Caco-2 (cell line): ENCODE measurements around the gene RNF128. TPM values are rescaled to one million over a fixed set of nuclear protein-coding genes. Genes with fewer than 3 reads are reported as not detected.
A peak's percentile ranks its signal among the peaks of the same experiment; 100 is the strongest.

Experiments used
- BruUV-seq: library from RNA; stranded (reverse); fragments of 400-500 nt; replicated peaks from 2 replicates; lab custom pipeline; 2021; lab: Mats Ljungman, UMichigan
- CTCF ChIA-PET: fragments of 300-600 bp; sonication (Branson Sonifier 250); formaldehyde crosslinking; loops from one replicate; lab custom pipeline; 2022; ENCODE audit warnings: antibody characterized with exemption; lab: Charles Lee
- POLR2A ChIA-PET: fragments of 300-600 bp; sonication (Branson Sonifier 250); formaldehyde crosslinking; loops from one replicate; lab custom pipeline; 2022; ENCODE audit warnings: antibody characterized with exemption; lab: Charles Lee
- DNase-seq, 2 experiments: peaks; one replicate each; pipeline versions ENCODE4 v3.0.0 to v3.0.0-alpha.2; 2020 to 2022
- H3K27me3 ChIP-seq: replicated peaks from 2 replicates; pipeline ENCODE4 v1.6.0; 2011; ENCODE audit warnings: low read length; ENCODE audit not compliant: control insufficient read depth, insufficient read depth
- H3K36me3 ChIP-seq: 2 replicates; pipeline ENCODE4 v1.5.1; 2011; ENCODE audit warnings: low read length; ENCODE audit not compliant: control insufficient read depth, insufficient read depth
- H3K4me1 ChIP-seq: fragments of 250-450 bp; sonication (Bioruptor Pico); 2 replicates; pipeline ENCODE4 v1.5.1; 2020; ENCODE audit warnings: mild to moderate bottlenecking
- H3K4me3 ChIP-seq: 2 replicates; pipeline ENCODE4 v1.5.1; 2011; ENCODE audit warnings: low read depth, mild to moderate bottlenecking, control low read depth, low read length
- H3K9me3 ChIP-seq: fragments of 250-450 bp; sonication (Bioruptor Pico); 2 replicates; pipeline ENCODE4 v1.5.1; 2020; ENCODE audit warnings: mild to moderate bottlenecking, moderate library complexity
- H3K27ac Mint-ChIP-seq: one replicate; pipeline ENCODE4 v1.8.0; 2022; ENCODE audit warnings: mixed read lengths; ENCODE audit not compliant: unreplicated experiment
- H3K27me3 Mint-ChIP-seq: one replicate; pipeline ENCODE4 v1.8.0; 2022; ENCODE audit warnings: mixed read lengths; ENCODE audit not compliant: insufficient read depth, unreplicated experiment
- H3K36me3 Mint-ChIP-seq: one replicate; pipeline ENCODE4 v1.8.0; 2022; ENCODE audit warnings: mild to moderate bottlenecking, mixed read lengths; ENCODE audit not compliant: insufficient read depth, unreplicated experiment
- H3K4me1 Mint-ChIP-seq: one replicate; pipeline ENCODE4 v1.8.0; 2022; ENCODE audit warnings: low read depth, mixed read lengths; ENCODE audit not compliant: unreplicated experiment
- H3K4me3 Mint-ChIP-seq: one replicate; pipeline ENCODE4 v1.8.0; 2022; ENCODE audit warnings: mild to moderate bottlenecking, moderate library complexity, mixed read lengths; ENCODE audit not compliant: unreplicated experiment
- H3K9me3 Mint-ChIP-seq: one replicate; pipeline ENCODE4 v1.8.0; 2022; ENCODE audit warnings: mixed read lengths; ENCODE audit not compliant: unreplicated experiment
- intact Hi-C: fragments of 100-400 bp; cut with micrococcal nuclease; formaldehyde crosslinking; loops from one replicate; pipeline ENCODE4 v1.10.0; 2022; ENCODE audit not compliant: unreplicated experiment
- total RNA-seq: library from RNA; stranded (reverse); gene quantifications from 2 replicates; pipeline ENCODE4 v1.2.3, GENCODE V29; 2022
- TF ChIP-seq, protein P1 (sequence below), 2 experiments: fragments of 200-600 bp in 1 of 2; IDR thresholded peaks; 1 replicate in 1 of 2; 2 replicates in 1 of 2; pipeline versions ENCODE4 v1.5.1 to v1.8.0; 2011 to 2022; ENCODE audit warnings: antibody characterized with exemption in 1 of 2, control low read depth in 1 of 2, inconsistent platforms in 1 of 2, low read depth in 1 of 2, low read length in 1 of 2, mild to moderate bottlenecking in 1 of 2, moderate library complexity in 1 of 2; ENCODE audit not compliant: insufficient read depth in 1 of 2, severe bottlenecking in 1 of 2, unreplicated experiment in 1 of 2

Gene RNF128
- total RNA-seq, 1 experiment from 2014 or later, result 42.4 TPM

- H3K27me3 Mint-ChIP-seq, result no peaks in the 10 kb centered on the region
- no peaks in the 10 kb centered on the region for H3K36me3 ChIP-seq
- intact Hi-C loops, result loop anchor here (1.0 to 10.0 kb wide), 8 partner anchors 24 to 208 kb away; partner anchors contain the start of genes RNF128 and TBC1D8B
- H3K9me3 ChIP-seq, result no peaks in the 10 kb centered on the region
- POLR2A ChIA-PET, result interaction anchor here (1.0 to 1.2 kb wide), 3 partner anchors 34 to 109 kb away, joined by 3 to 8 read pairs (median 5); partner anchors contain the start of genes RNF128 and TBC1D8B
- H3K4me1 Mint-ChIP-seq, result peaks cover 15% of the 10 kb centered on the region
- peaks cover 5% of the 10 kb centered on the region; the same call in 1 of the 2 replicates for H3K4me1 ChIP-seq
- H3K27ac Mint-ChIP-seq, result peak overlapping the region; percentile 92
- peak overlapping the region; percentile 76 for H3K4me3 Mint-ChIP-seq
- no peaks in the 10 kb centered on the region for H3K9me3 Mint-ChIP-seq
- CTCF ChIA-PET, result interaction anchor here (0.7 to 1.2 kb wide), 3 partner anchors 50 to 267 kb away, joined by 3 to 6 read pairs (median 3); no protein-coding TSS in a partner anchor
- peak; percentile 74 to 85 for DNase-seq
- H3K27me3 ChIP-seq, result no peaks in the 10 kb centered on the region
- TF ChIP-seq, protein P1, sequence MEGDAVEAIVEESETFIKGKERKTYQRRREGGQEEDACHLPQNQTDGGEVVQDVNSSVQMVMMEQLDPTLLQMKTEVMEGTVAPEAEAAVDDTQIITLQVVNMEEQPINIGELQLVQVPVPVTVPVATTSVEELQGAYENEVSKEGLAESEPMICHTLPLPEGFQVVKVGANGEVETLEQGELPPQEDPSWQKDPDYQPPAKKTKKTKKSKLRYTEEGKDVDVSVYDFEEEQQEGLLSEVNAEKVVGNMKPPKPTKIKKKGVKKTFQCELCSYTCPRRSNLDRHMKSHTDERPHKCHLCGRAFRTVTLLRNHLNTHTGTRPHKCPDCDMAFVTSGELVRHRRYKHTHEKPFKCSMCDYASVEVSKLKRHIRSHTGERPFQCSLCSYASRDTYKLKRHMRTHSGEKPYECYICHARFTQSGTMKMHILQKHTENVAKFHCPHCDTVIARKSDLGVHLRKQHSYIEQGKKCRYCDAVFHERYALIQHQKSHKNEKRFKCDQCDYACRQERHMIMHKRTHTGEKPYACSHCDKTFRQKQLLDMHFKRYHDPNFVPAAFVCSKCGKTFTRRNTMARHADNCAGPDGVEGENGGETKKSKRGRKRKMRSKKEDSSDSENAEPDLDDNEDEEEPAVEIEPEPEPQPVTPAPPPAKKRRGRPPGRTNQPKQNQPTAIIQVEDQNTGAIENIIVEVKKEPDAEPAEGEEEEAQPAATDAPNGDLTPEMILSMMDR (IDR thresholded peaks at IDR 0.05; ENCODE audit: insufficient read depth in 1 of 2, low read depth in 1 of 2, low read length in 1 of 2, severe bottlenecking in 1 of 2, unreplicated experiment in 1 of 2), result peak in 1 of 2 experiments; percentile 14
- TSS peak; percentile 69 for BruUV-seq
- peak overlapping the region; percentile 2; the same call in 1 of the 2 replicates for H3K4me3 ChIP-seq
- H3K36me3 Mint-ChIP-seq, result peaks cover 10% of the 10 kb centered on the region
Measured at GRCh38 chrX:106692425-106693065, 34.0 kb upstream of the RNF128 start.

DNA sequence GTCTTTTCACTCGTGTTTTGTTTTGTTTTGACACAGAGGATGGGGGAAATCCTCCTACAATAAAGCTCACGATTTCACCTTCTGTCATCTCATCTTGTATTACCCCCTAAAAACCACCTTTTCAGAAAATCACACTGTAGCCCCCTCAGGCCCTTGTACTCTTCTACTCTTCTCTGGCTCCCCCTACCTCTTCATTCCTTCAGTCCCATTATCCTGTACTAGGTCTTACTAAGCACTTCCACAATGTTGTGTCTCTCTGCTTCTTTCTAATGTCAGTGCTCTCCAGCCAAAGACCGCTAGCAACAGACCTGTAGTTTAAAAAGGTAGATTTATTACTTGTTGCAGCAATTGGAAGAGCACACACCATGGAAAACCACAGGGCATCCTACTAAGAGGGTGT, 30.0 kb upstream of the RNF128 start:
- no peak overlapping the region for H3K27ac Mint-ChIP-seq
- Histone ChIP-seq H3K4me3 (0 out of 2 replicates have a peak overlapping the region, but pooled peaks have one; percentile 7), H3K36me3 (no peaks in the 10 kb centered on the region), H3K9me3 (no peaks in the 10 kb centered on the region), H3K4me1 (peaks cover 5% of the 10 kb centered on the region; the same call in 1 of the 2 replicates), H3K27me3 (no peaks in the 10 kb centered on the region)
- H3K4me3 Mint-ChIP-seq, result peak overlapping the region; percentile 71
- peaks cover 29% of the 10 kb centered on the region for H3K4me1 Mint-ChIP-seq
- no TSS peak for BruUV-seq
- peaks cover 22% of the 10 kb centered on the region for H3K36me3 Mint-ChIP-seq
- TF ChIP-seq, protein P1 (IDR thresholded peaks at IDR 0.05; ENCODE audit: insufficient read depth in 1 of 2, low read depth in 1 of 2, low read length in 1 of 2, severe bottlenecking in 1 of 2, unreplicated experiment in 1 of 2), result peak in 1 of 2 experiments; percentile 12
- CTCF ChIA-PET, result no interaction called here
- no peaks in the 10 kb centered on the region for H3K27me3 Mint-ChIP-seq
- no peak for DNase-seq
- no peaks in the 10 kb centered on the region for H3K9me3 Mint-ChIP-seq
- intact Hi-C loops, result loop anchor here (10.0 kb wide), 1 partner anchor 212 kb away; no protein-coding TSS in a partner anchor
- POLR2A ChIA-PET, result no interaction called here

GRCh38 chrX:106698693-106699092, 27.8 kb upstream of the RNF128 start:
- POLR2A ChIA-PET, result no interaction called here
- Mint-ChIP-seq H3K4me3 (no peak overlapping the region), H3K9me3 (no peaks in the 10 kb centered on the region), H3K27ac (no peak overlapping the region), H3K4me1 (peaks cover 38% of the 10 kb centered on the region), H3K27me3 (no peaks in the 10 kb centered on the region), H3K36me3 (peaks cover 18% of the 10 kb centered on the region)
- CTCF ChIA-PET, result no interaction called here
- Histone ChIP-seq H3K27me3 (no peaks in the 10 kb centered on the region), H3K9me3 (no peaks in the 10 kb centered on the region), H3K4me1 (no peaks in the 10 kb centered on the region), H3K36me3 (no peaks in the 10 kb centered on the region), H3K4me3 (no peak overlapping the region)
- intact Hi-C loops, result loop anchor here (10.0 kb wide), 1 partner anchor 214 kb away; no protein-coding TSS in a partner anchor
- no TSS peak for BruUV-seq
- TF ChIP-seq, protein P1 (IDR thresholded peaks at IDR 0.05; ENCODE audit: insufficient read depth in 1 of 2, low read depth in 1 of 2, low read length in 1 of 2, severe bottlenecking in 1 of 2, unreplicated experiment in 1 of 2), result no peak
- no peak for DNase-seq
